GM12878 (cell line): Measurements from ENCODE around the gene MYL6B. TPM values are rescaled to one million over a fixed set of nuclear protein-coding genes. Genes with fewer than 3 reads are reported as not detected.

Experiments used
- ATAC-seq: fragments of 200-7000 bp; cut with Tn5 transposase; 3 replicates; pipeline ENCODE4 v1.9.1; 2020; ENCODE audit warnings: mild to moderate bottlenecking, moderate library complexity
- BruUV-seq: library from RNA; stranded (reverse); fragments of 400-500 nt; replicated peaks from 2 replicates; lab custom pipeline; 2021; lab: Mats Ljungman, UMichigan
- CTCF ChIA-PET: fragments of 300-600 bp; sonication (Branson Sonifier 250); formaldehyde crosslinking; extraction: SDS; loops from one replicate; lab custom pipeline; 2021; ENCODE audit warnings: inconsistent platforms; lab: Yijun Ruan, JAX
- POLR2A ChIA-PET: fragments of 350-600 bp; formaldehyde crosslinking; extraction: SDS; loops from one replicate; lab custom pipeline; 2021; ENCODE audit warnings: inconsistent platforms; lab: Charles Lee
- RAD21 ChIA-PET: fragments of 300-600 bp; sonication (Branson Sonifier 250); formaldehyde crosslinking; loops from one replicate; lab custom pipeline; 2023; ENCODE audit warnings: antibody characterized with exemption; ENCODE audit not compliant: unreplicated experiment; lab: Charles Lee
- SMC1A ChIA-PET: fragments of 300-600 bp; sonication (Branson Sonifier 250); formaldehyde crosslinking; loops from one replicate; lab custom pipeline; 2023; ENCODE audit not compliant: unreplicated experiment, uncharacterized antibody; lab: Charles Lee
- DNase-seq: peaks from one replicate; pipeline ENCODE4 v3.0.0-alpha.2; 2011; ENCODE audit warnings: low read depth, low spot score
- FAIRE-seq: peaks from 3 replicates; lab custom pipeline; 2011; peaks lifted over from hg19 to GRCh38; lab: Jason Lieb, UNC
- H2AFZ ChIP-seq: 2 replicates; pipeline ENCODE4 v1.6.0; 2011; ENCODE audit warnings: low read depth, low read length, control low read depth; ENCODE audit not compliant: control insufficient read depth
- H3K27ac ChIP-seq: 2 replicates; pipeline ENCODE4 v1.5.1; 2011; ENCODE audit warnings: control low read depth; ENCODE audit not compliant: control insufficient read depth, insufficient read depth
- H3K27me3 ChIP-seq, 2 experiments: replicated peaks in 1 of 2; 2 replicates each; pipeline versions ENCODE4 v1.6.0 to v1.6.1; 2011; ENCODE audit warnings: low read length in 1 of 2; ENCODE audit not compliant: control insufficient read depth in 2 of 2, insufficient read depth in 2 of 2
- H3K36me3 ChIP-seq, 2 experiments: 2 replicates each; pipeline ENCODE4 v1.5.1; 2011; ENCODE audit warnings: low read length in 1 of 2; ENCODE audit not compliant: control insufficient read depth in 2 of 2, insufficient read depth in 2 of 2
- H3K4me1 ChIP-seq: 2 replicates; pipeline ENCODE4 v1.6.1; 2011; ENCODE audit warnings: mild to moderate bottlenecking, low read length, moderate library complexity, mixed read lengths; ENCODE audit not compliant: control insufficient read depth, insufficient read depth
- H3K4me2 ChIP-seq: 2 replicates; pipeline ENCODE4 v1.6.0; 2011; ENCODE audit warnings: control low read depth; ENCODE audit not compliant: control insufficient read depth, insufficient read depth
- H3K4me3 ChIP-seq: fragments of 200-600 bp; sonication (generic); 2 replicates; pipeline ENCODE4 v1.5.1; 2016
- H3K79me2 ChIP-seq: 2 replicates; pipeline ENCODE4 v1.6.0; 2011; ENCODE audit warnings: low read length; ENCODE audit not compliant: control insufficient read depth, insufficient read depth
- H3K9ac ChIP-seq: 2 replicates; pipeline ENCODE4 v1.8.0; 2011; ENCODE audit warnings: low read length, control low read depth, mixed read lengths; ENCODE audit not compliant: control insufficient read depth, insufficient read depth
- H3K9me3 ChIP-seq: replicated peaks from 3 replicates; pipeline ENCODE4 v1.5.1; 2011; ENCODE audit warnings: mild to moderate bottlenecking, low read length; ENCODE audit not compliant: control insufficient read depth, insufficient read depth
- H4K20me1 ChIP-seq: 2 replicates; pipeline ENCODE4 v1.6.0; 2011; ENCODE audit not compliant: control insufficient read depth, insufficient read depth
- BHLHE40 ChIP-seq, 2 experiments: fragments of 450-650 bp in 1 of 2; IDR thresholded peaks; 2 replicates each; pipeline ENCODE4 v1.6.1; 2011 to 2017; ENCODE audit warnings: low read depth in 2 of 2, borderline replicate concordance in 1 of 2, improper control_type of control experiment in 1 of 2, low read length in 1 of 2, mild to moderate bottlenecking in 1 of 2
- BMI1 ChIP-seq: fragments of 450-650 bp; IDR thresholded peaks from 2 replicates; pipeline ENCODE4 v1.6.1; 2016; ENCODE audit warnings: mild to moderate bottlenecking, moderate library complexity, borderline replicate concordance
- CEBPZ ChIP-seq: fragments of 150-350 bp; IDR thresholded peaks from 2 replicates; pipeline ENCODE4 v1.6.1; 2016; ENCODE audit warnings: low read depth, low read length
- CTCF ChIP-seq, 3 experiments: IDR thresholded peaks in 2 of 3; conservative IDR thresholded peaks in 1 of 3; 2 replicates each; pipeline ENCODE4 v1.5.1; 2011; ENCODE audit warnings: low read depth in 3 of 3, low read length in 3 of 3, mild to moderate bottlenecking in 3 of 3, control low read depth in 2 of 3, moderate library complexity in 2 of 3, inconsistent platforms in 1 of 3, mixed read lengths in 1 of 3; ENCODE audit not compliant: control insufficient read depth in 2 of 3, insufficient read depth in 1 of 3; ENCODE audit errors: extremely low read depth in 1 of 3
- GATAD2B ChIP-seq: fragments of 450-650 bp; conservative IDR thresholded peaks from 2 replicates; pipeline ENCODE4 v1.6.1; 2017; ENCODE audit warnings: low read depth, mild to moderate bottlenecking, moderate library complexity
- IKZF1 ChIP-seq: fragments of 450-650 bp; conservative IDR thresholded peaks from 2 replicates; pipeline ENCODE4 v1.6.1; 2017; ENCODE audit warnings: antibody characterized with exemption, mild to moderate bottlenecking
- LARP7 ChIP-seq: fragments of 450-650 bp; IDR thresholded peaks from 2 replicates; pipeline ENCODE4 v1.6.1; 2017; ENCODE audit warnings: mild to moderate bottlenecking
- MEF2B ChIP-seq: fragments of 450-650 bp; IDR thresholded peaks from 2 replicates; pipeline ENCODE4 v1.6.1; 2018; ENCODE audit warnings: mild to moderate bottlenecking, moderate library complexity; ENCODE audit not compliant: partially characterized antibody, poor library complexity, severe bottlenecking
- NFYA ChIP-seq: IDR thresholded peaks from 2 replicates; pipeline ENCODE4 v1.6.1; 2011; ENCODE audit warnings: low read depth, mild to moderate bottlenecking, low read length, improper control_type of control experiment, borderline replicate concordance
- REST ChIP-seq: IDR thresholded peaks from 2 replicates; pipeline ENCODE4 v1.6.1; 2012; ENCODE audit warnings: mild to moderate bottlenecking, low read depth, low read length
- TCF3 ChIP-seq: IDR thresholded peaks from 2 replicates; pipeline ENCODE4 v1.6.1; 2012; ENCODE audit warnings: low read depth, mild to moderate bottlenecking, low read length, borderline replicate concordance; ENCODE audit not compliant: insufficient read depth
- ZNF217 ChIP-seq: fragments of 450-650 bp; IDR thresholded peaks from 2 replicates; pipeline ENCODE4 v1.6.1; 2017; ENCODE audit warnings: antibody characterized with exemption, mild to moderate bottlenecking
- WGBS: methylation state at CpG from one replicate; pipeline ENCODE4 v1.1.6; 2016; ENCODE audit warnings: low lambda C conversion rate; ENCODE audit not compliant: insufficient replicate concordance, insufficient coverage; ENCODE audit errors: missing lambda C conversion rate; 5-methylcytosine and 5-hydroxymethylcytosine counted together
- in situ Hi-C: fragments of 300-500 bp; cut with MboI; formaldehyde crosslinking; loops from 9 replicates; pipeline ENCODE4 v1.14.3; 2018; ENCODE audit warnings: mixed read lengths
- intact Hi-C: fragments of 100-400 bp; cut with micrococcal nuclease; formaldehyde crosslinking; loops from one replicate; pipeline ENCODE4 v1.14.2; 2022; ENCODE audit not compliant: unreplicated experiment
- polyA plus RNA-seq, 11 experiments: library from polyadenylated mRNA; depleted of rRNA in 4 of 11; unstranded in 6 of 11; stranded (reverse) in 5 of 11; fragments of >200 nt; fragmentation: Nextera tagmentation in 4 of 11; fragmentation: Illumina TruSeq in 1 of 11; extraction: Ambion mirVana in 4 of 11; extraction: Trizol in 1 of 11; gene quantifications; 1 replicate in 1 of 11; 2 replicates in 10 of 11; pipeline versions ENCODE4 v1.2.1 to v1.2.3, GENCODE V29; 2011 to 2016; ENCODE audit warnings: inconsistent platforms in 2 of 11, missing spikeins in 2 of 11, low read depth in 1 of 11
- total RNA-seq, 4 experiments: library from RNA; depleted of rRNA in 3 of 4; stranded (reverse); fragments of >200 nt in 3 of 4; fragmentation: Illumina TruSeq in 1 of 4; extraction: Trizol in 1 of 4; gene quantifications; 2 replicates each; pipeline versions ENCODE4 v1.2.1 to v1.2.3, GENCODE V29; 2013 to 2021
- TF ChIP-seq, protein P1 (sequence below): IDR thresholded peaks from 2 replicates; pipeline ENCODE4 v1.6.1; 2011; ENCODE audit warnings: borderline replicate concordance, low read depth, mild to moderate bottlenecking, moderate library complexity, mixed read lengths, low read length; ENCODE audit not compliant: insufficient read depth; ENCODE audit errors: extremely low read length

Gene MYL6B
- total and polyA plus RNA-seq, 10 of the 15 experiments (the other 5 are each of a cell fraction or from before 2014, with no cell fraction given), result 75.5 to 153 (median 114) TPM

DNA sequence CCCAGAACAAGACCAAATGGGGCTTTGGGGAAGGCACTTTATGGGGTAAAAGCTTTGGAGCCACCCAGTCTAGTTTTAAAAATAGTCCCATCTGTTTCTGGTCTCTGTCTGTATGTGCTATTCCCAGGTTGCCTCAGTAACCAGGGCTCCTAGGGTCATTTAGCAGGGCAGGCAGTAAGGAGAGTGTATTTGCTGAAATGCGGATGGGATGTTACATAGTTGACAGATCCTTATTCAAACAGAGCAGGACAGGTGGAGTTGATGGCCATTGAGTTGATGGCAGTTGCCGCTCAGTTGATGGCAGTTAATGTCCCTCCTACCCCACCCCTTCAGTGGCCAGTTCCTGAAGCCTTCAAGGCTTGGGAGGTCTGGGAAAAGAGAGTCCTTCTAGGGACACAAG, 29.8 kb upstream of the MYL6B start:
- no TSS peak for BruUV-seq
- ATAC-seq, result no peak
- TF ChIP-seq TCF3 (no peak), REST (no peak), ZNF217 (no peak), BMI1 (no peak), BHLHE40 (IDR thresholded peaks at IDR 0.05; ENCODE audit: borderline replicate concordance in 1 of 2, low read depth in 2 of 2, low read length in 1 of 2) (no peak), NFYA (no peak), CTCF (IDR thresholded peaks at IDR 0.05 in 2 of 3, conservative IDR thresholded peaks at IDR 0.05 in 1 of 3; ENCODE audit: control insufficient read depth in 2 of 3, extremely low read depth in 1 of 3, insufficient read depth in 1 of 3, low read depth in 3 of 3, low read length in 3 of 3) (no peak), IKZF1 (no peak), LARP7 (no peak), MEF2B (no peak), GATAD2B (no peak), CEBPZ (no peak)
- TF ChIP-seq, protein P1, sequence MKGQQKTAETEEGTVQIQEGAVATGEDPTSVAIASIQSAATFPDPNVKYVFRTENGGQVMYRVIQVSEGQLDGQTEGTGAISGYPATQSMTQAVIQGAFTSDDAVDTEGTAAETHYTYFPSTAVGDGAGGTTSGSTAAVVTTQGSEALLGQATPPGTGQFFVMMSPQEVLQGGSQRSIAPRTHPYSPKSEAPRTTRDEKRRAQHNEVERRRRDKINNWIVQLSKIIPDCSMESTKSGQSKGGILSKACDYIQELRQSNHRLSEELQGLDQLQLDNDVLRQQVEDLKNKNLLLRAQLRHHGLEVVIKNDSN, result no peak

More for the DNA sequence above, 29.8 kb upstream of the MYL6B start:
- intact Hi-C loops, result loop anchor here (10.0 kb wide), 1 partner anchor 522 kb away; the partner anchor contains the start of gene ATP5F1B
- Histone ChIP-seq H3K79me2 (peaks cover 18% of the 10 kb centered on the region), H3K36me3 (no peaks in the 10 kb centered on the region), H3K4me2 (no peak overlapping the region), H3K9me3 (no peaks in the 10 kb centered on the region), H3K27ac (no peak overlapping the region), H4K20me1 (no peaks in the 10 kb centered on the region), H3K9ac (no peak overlapping the region), H3K4me1 (peaks cover 33% of the 10 kb centered on the region), H3K27me3 (no peaks in the 10 kb centered on the region), H2AFZ (no peak overlapping the region), H3K4me3 (no peak overlapping the region)
- 91% methylated on average over 2 of the region's 2 CpGs for WGBS
- SMC1A ChIA-PET, result interaction anchor here (0.9 kb wide), 2 partner anchors 66 to 127 kb away, joined by 3 read pairs; no protein-coding TSS in a partner anchor
- DNase-seq, result no peak
- RAD21 ChIA-PET, result interaction anchor here (6.8 kb wide), 1 partner anchor 66 kb away, joined by 98 read pairs; the partner anchor contains the start of gene SMARCC2
- FAIRE-seq, result no peak
- POLR2A ChIA-PET, result no interaction called here
- in situ Hi-C loops, result loop anchor here (5.0 kb wide), 1 partner anchor 340 kb away; no protein-coding TSS in a partner anchor
- CTCF ChIA-PET, result interaction anchor here (1.2 to 10.3 kb wide), 2 partner anchors 66 to 99 kb away, joined by 3 to 129 read pairs; partner anchors contain the start of genes RNF41 and SMARCC2
